GM21786 (cell line): ENCODE data around the gene CAMKMT.

Source experiments
- ATAC-seq: cut with Tn5 transposase; IDR thresholded peaks from one replicate; pipeline ENCODE4 v1.9.1; 2021; ENCODE audit not compliant: unreplicated experiment

CAMKMT gene

GRCh38 chr2:44789446-44789845, 427.7 kb downstream of the CAMKMT start:
- no peak for ATAC-seq

- ATAC-seq, result no peak
Measured at GRCh38 chr2:44789971-44790721, 428.4 kb downstream of the CAMKMT start.

GRCh38 chr2:44793322-44793870, 431.6 kb downstream of the CAMKMT start:
- no peak for ATAC-seq

- no peak for ATAC-seq
Measured at GRCh38 chr2:44796771-44797170, 435.0 kb downstream of the CAMKMT start.

- no peak for ATAC-seq
Measured at GRCh38 chr2:44798139-44798659, 436.5 kb downstream of the CAMKMT start.

- no peak for ATAC-seq
Measured at GRCh38 chr2:44799105-44799504, 437.4 kb downstream of the CAMKMT start.

GRCh38 chr2:44799754-44800153, 438.0 kb downstream of the CAMKMT start:
- no peak for ATAC-seq

- ATAC-seq, result no peak
Measured at GRCh38 chr2:44801289-44801840, 439.6 kb downstream of the CAMKMT start.

GRCh38 chr2:44801841-44802776, 440.4 kb downstream of the CAMKMT start:
- ATAC-seq, result no peak

- no peak for ATAC-seq
Measured at GRCh38 chr2:44802777-44803424, 441.2 kb downstream of the CAMKMT start.

- ATAC-seq, result no peak
Measured at GRCh38 chr2:44804406-44805265, 442.9 kb downstream of the CAMKMT start.

- ATAC-seq, result no peak
Measured at GRCh38 chr2:44805401-44806235, 443.9 kb downstream of the CAMKMT start.

- no peak for ATAC-seq
Measured at GRCh38 chr2:44807201-44808025, 445.7 kb downstream of the CAMKMT start.

GRCh38 chr2:44810892-44811530, 449.3 kb downstream of the CAMKMT start:
- no peak for ATAC-seq

- no peak for ATAC-seq
Measured at GRCh38 chr2:44813165-44813564, 451.4 kb downstream of the CAMKMT start.

GRCh38 chr2:44813658-44814057, 451.9 kb downstream of the CAMKMT start:
- ATAC-seq, result no peak

GRCh38 chr2:44817256-44817655, 455.5 kb downstream of the CAMKMT start:
- no peak for ATAC-seq
